Ishikawa (cell line): ENCODE results near the gene CCDC70.

ENCODE experiments used
- CEBPB ChIP-seq: IDR thresholded peaks from 2 replicates; pipeline ENCODE4 v1.6.1; 2012
- CREB1 ChIP-seq: IDR thresholded peaks from 2 replicates; pipeline ENCODE4 v1.6.1; 2012; ENCODE audit warnings: low read depth
- EGR1 ChIP-seq: IDR thresholded peaks from 2 replicates; pipeline ENCODE4 v1.6.1; 2012
- EP300 ChIP-seq: IDR thresholded peaks from 2 replicates; pipeline ENCODE4 v1.6.1; 2012; ENCODE audit warnings: borderline replicate concordance
- FOXM1 ChIP-seq: IDR thresholded peaks from 2 replicates; pipeline ENCODE4 v1.6.1; 2012; ENCODE audit warnings: low read depth, borderline replicate concordance
- NFIC ChIP-seq: IDR thresholded peaks from 2 replicates; pipeline ENCODE4 v1.6.1; 2012
- RAD21 ChIP-seq: IDR thresholded peaks from 2 replicates; pipeline ENCODE4 v1.6.1; 2012; ENCODE audit warnings: low read depth
- TAF1 ChIP-seq: IDR thresholded peaks from 2 replicates; pipeline ENCODE4 v1.6.1; 2012; ENCODE audit warnings: low read depth, mild to moderate bottlenecking
- TCF12 ChIP-seq: IDR thresholded peaks from 2 replicates; pipeline ENCODE4 v1.6.1; 2012; ENCODE audit warnings: low read depth
- YY1 ChIP-seq: IDR thresholded peaks from 2 replicates; pipeline ENCODE4 v1.6.1; 2012; ENCODE audit warnings: low read depth
- ZBTB7A ChIP-seq: IDR thresholded peaks from 2 replicates; pipeline ENCODE4 v1.6.1; 2012; ENCODE audit warnings: low read depth
- TF ChIP-seq, protein P1 (sequence below): IDR thresholded peaks from 2 replicates; pipeline ENCODE4 v1.6.1; 2012; ENCODE audit warnings: low read depth, mild to moderate bottlenecking
- TF ChIP-seq, protein P2 (sequence below): IDR thresholded peaks from 2 replicates; pipeline ENCODE4 v1.6.1; 2012
- TF ChIP-seq, protein P3 (sequence below): IDR thresholded peaks from 2 replicates; pipeline ENCODE4 v1.6.1; 2012

DNA sequence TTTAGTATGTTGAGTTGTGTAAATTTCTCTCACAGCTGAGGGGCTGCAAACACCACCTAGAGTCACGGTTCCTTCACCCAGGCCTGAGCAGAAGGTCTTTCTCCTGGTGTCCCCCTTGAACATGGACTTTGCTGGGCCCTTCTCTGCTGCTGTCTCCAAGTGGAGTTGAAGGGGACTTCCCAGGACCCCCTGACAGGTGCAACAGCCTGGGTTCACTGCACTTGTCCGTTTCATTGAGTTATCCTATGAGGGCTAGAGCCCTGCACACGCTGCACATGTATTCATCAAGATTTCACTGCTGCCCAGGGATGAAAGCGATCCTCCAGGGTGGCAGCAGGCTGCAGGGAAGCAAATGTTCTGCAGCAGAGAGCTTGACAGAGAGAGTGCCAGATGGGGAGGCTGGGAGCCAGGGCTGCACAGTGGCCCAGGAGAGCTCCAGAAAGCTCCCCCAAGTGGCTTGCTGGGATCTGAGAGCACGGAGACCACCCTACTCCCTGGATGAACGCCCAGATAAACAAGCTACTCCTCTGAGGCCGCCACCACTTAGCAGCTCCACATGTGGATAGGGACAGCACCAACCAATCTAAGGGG is 27.1 kb upstream of the CCDC70 start:
- TF ChIP-seq TCF12 (no peak), RAD21 (no peak), ZBTB7A (no peak), EP300 (no peak), TAF1 (no peak), NFIC (no peak), YY1 (no peak), FOXM1 (no peak), CEBPB (no peak), CREB1 (no peak), EGR1 (no peak)
- TF ChIP-seq, protein P1, sequence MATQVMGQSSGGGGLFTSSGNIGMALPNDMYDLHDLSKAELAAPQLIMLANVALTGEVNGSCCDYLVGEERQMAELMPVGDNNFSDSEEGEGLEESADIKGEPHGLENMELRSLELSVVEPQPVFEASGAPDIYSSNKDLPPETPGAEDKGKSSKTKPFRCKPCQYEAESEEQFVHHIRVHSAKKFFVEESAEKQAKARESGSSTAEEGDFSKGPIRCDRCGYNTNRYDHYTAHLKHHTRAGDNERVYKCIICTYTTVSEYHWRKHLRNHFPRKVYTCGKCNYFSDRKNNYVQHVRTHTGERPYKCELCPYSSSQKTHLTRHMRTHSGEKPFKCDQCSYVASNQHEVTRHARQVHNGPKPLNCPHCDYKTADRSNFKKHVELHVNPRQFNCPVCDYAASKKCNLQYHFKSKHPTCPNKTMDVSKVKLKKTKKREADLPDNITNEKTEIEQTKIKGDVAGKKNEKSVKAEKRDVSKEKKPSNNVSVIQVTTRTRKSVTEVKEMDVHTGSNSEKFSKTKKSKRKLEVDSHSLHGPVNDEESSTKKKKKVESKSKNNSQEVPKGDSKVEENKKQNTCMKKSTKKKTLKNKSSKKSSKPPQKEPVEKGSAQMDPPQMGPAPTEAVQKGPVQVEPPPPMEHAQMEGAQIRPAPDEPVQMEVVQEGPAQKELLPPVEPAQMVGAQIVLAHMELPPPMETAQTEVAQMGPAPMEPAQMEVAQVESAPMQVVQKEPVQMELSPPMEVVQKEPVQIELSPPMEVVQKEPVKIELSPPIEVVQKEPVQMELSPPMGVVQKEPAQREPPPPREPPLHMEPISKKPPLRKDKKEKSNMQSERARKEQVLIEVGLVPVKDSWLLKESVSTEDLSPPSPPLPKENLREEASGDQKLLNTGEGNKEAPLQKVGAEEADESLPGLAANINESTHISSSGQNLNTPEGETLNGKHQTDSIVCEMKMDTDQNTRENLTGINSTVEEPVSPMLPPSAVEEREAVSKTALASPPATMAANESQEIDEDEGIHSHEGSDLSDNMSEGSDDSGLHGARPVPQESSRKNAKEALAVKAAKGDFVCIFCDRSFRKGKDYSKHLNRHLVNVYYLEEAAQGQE, result no peak
- TF ChIP-seq, protein P2, sequence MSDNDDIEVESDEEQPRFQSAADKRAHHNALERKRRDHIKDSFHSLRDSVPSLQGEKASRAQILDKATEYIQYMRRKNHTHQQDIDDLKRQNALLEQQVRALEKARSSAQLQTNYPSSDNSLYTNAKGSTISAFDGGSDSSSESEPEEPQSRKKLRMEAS, result no peak
- TF ChIP-seq, protein P3, sequence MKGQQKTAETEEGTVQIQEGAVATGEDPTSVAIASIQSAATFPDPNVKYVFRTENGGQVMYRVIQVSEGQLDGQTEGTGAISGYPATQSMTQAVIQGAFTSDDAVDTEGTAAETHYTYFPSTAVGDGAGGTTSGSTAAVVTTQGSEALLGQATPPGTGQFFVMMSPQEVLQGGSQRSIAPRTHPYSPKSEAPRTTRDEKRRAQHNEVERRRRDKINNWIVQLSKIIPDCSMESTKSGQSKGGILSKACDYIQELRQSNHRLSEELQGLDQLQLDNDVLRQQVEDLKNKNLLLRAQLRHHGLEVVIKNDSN, result no peak
